Measurements from ENCODE around the gene POTEM. TPM values are rescaled to one million over a fixed set of nuclear protein-coding genes. Genes with fewer than 3 reads are reported as not detected.
"Not testable (repeated sequence)": the region's sequence is repeated elsewhere in the genome, so short reads cannot be mapped to it uniquely, and the experiment has no call there.

The POTEM gene
- total RNA-seq, 1 donor from 2014 or later, result 0.16 TPM

DNA sequence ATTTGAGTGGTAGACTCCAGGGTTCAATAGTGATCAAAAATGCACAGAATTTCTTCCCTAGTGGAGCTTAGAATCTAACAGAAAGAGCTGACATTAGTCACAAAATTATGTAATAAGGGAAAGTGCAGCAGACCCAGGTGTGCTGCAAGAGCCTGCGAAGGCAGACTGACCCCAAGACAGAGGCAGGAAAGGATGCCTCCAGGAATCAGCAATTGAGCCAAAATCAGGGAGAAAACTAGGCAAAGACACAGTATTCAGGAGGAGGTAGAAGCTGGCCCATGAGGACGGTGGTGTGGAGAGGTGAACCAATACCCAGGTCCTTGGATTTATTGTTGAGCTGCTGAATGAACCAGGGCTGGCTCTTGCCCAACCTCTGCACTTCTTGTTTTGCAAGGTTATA lies 76.2 kb downstream of the POTEM start:
- H3K9me3 Mint-ChIP-seq; DNase-seq; H3K36me3 Mint-ChIP-seq (ENCODE audit: low read depth); H3K4me3 Mint-ChIP-seq; H3K27ac Mint-ChIP-seq; intact Hi-C loops (cut with micrococcal nuclease); H3K4me1 Mint-ChIP-seq; CTCF ChIA-PET; POLR2A ChIA-PET; H3K27me3 Mint-ChIP-seq; ATAC-seq (ENCODE audit: low read depth): not testable (repeated sequence)

All from activated B cell treated with CpG ODN at 0.5 μM for 24 hours (primary cell).